NCI-H82 (cell line): ENCODE results near the gene LTA.

Experiments used
- DNase-seq: peaks from one replicate; lab custom pipeline; 2025; lab: John Stamatoyannopoulos, UW

LTA gene

DNA sequence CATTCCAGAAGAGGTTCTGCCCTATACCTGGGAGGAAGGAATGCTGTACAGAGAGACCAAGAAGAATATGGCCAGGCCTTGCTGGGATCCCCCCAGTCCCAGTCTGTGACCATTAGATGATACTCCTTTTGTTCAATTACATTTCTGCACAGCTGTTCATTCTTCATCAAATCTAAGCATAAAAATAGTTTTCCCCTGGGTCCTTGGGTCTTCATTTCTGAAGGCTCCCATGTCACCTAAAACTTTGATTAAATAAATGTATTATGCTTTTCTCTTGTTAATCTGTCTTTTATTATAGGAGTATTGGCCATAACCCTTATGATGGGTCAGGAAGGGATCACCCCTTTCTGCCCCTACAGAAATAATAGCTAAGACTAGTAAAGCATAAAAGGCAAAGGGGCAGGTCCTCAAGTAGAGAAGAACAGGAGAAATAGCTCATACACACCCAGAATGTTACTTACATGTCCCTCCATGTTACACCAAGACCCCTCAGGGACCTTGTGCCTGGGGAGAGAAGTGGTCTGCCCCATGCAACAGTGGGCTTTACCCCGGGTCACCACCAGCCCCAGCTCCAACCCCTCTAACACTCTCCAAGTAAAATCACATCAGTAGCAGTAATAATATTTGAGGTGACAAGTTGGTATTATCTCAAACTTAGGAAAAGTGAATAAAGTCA, 2.1 kb upstream of the LTA start:
- DNase-seq: no peak

DNA sequence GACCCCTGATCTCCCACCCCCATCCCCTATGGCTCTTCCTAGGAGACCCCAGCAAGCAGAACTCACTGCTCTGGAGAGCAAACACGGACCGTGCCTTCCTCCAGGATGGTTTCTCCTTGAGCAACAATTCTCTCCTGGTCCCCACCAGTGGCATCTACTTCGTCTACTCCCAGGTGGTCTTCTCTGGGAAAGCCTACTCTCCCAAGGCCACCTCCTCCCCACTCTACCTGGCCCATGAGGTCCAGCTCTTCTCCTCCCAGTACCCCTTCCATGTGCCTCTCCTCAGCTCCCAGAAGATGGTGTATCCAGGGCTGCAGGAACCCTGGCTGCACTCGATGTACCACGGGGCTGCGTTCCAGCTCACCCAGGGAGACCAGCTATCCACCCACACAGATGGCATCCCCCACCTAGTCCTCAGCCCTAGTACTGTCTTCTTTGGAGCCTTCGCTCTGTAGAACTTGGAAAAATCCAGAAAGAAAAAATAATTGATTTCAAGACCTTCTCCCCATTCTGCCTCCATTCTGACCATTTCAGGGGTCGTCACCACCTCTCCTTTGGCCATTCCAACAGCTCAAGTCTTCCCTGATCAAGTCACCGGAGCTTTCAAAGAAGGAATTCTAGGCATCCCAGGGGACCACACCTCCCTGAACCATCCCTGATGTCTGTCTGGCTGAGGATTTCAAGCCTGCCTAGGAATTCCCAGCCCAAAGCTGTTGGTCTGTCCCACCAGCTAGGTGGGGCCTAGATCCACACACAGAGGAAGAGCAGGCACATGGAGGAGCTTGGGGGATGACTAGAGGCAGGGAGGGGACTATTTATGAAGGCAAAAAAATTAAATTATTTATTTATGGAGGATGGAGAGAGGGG, 1.4 kb downstream of the LTA start:
- DNase-seq: no peak

DNA sequence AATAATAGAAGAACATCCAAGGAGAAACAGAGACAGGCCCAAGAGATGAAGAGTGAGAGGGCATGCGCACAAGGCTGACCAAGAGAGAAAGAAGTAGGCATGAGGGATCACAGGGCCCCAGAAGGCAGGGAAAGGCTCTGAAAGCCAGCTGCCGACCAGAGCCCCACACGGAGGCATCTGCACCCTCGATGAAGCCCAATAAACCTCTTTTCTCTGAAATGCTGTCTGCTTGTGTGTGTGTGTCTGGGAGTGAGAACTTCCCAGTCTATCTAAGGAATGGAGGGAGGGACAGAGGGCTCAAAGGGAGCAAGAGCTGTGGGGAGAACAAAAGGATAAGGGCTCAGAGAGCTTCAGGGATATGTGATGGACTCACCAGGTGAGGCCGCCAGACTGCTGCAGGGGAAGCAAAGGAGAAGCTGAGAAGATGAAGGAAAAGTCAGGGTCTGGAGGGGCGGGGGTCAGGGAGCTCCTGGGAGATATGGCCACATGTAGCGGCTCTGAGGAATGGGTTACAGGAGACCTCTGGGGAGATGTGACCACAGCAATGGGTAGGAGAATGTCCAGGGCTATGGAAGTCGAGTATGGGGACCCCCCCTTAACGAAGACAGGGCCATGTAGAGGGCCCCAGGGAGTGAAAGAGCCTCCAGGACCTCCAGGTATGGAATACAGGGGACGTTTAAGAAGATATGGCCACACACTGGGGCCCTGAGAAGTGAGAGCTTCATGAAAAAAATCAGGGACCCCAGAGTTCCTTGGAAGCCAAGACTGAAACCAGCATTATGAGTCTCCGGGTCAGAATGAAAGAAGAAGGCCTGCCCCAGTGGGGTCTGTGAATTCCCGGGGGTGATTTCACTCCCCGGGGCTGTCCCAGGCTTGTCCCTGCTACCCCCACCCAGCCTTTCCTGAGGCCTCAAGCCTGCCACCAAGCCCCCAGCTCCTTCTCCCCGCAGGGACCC, 2.3 kb downstream of the LTA start:
- DNase-seq: no peak

DNA sequence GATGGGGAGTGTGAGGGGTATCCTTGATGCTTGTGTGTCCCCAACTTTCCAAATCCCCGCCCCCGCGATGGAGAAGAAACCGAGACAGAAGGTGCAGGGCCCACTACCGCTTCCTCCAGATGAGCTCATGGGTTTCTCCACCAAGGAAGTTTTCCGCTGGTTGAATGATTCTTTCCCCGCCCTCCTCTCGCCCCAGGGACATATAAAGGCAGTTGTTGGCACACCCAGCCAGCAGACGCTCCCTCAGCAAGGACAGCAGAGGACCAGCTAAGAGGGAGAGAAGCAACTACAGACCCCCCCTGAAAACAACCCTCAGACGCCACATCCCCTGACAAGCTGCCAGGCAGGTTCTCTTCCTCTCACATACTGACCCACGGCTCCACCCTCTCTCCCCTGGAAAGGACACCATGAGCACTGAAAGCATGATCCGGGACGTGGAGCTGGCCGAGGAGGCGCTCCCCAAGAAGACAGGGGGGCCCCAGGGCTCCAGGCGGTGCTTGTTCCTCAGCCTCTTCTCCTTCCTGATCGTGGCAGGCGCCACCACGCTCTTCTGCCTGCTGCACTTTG, 3.3 kb downstream of the LTA start, which contains the start of gene TNF:
TSS of gene TNF (plus strand) at position 231 of the 567 bp plus-strand sequence. CDS start at position 408, 177 bp downstream.
- DNase-seq: no peak

DNA sequence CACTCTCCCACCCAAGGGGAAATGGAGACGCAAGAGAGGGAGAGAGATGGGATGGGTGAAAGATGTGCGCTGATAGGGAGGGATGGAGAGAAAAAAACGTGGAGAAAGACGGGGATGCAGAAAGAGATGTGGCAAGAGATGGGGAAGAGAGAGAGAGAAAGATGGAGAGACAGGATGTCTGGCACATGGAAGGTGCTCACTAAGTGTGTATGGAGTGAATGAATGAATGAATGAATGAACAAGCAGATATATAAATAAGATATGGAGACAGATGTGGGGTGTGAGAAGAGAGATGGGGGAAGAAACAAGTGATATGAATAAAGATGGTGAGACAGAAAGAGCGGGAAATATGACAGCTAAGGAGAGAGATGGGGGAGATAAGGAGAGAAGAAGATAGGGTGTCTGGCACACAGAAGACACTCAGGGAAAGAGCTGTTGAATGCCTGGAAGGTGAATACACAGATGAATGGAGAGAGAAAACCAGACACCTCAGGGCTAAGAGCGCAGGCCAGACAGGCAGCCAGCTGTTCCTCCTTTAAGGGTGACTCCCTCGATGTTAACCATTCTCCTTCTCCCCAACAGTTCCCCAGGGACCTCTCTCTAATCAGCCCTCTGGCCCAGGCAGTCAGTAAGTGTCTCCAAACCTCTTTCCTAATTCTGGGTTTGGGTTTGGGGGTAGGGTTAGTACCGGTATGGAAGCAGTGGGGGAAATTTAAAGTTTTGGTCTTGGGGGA, 4.0 kb downstream of the LTA start:
- DNase-seq: peak; percentile 47

DNA sequence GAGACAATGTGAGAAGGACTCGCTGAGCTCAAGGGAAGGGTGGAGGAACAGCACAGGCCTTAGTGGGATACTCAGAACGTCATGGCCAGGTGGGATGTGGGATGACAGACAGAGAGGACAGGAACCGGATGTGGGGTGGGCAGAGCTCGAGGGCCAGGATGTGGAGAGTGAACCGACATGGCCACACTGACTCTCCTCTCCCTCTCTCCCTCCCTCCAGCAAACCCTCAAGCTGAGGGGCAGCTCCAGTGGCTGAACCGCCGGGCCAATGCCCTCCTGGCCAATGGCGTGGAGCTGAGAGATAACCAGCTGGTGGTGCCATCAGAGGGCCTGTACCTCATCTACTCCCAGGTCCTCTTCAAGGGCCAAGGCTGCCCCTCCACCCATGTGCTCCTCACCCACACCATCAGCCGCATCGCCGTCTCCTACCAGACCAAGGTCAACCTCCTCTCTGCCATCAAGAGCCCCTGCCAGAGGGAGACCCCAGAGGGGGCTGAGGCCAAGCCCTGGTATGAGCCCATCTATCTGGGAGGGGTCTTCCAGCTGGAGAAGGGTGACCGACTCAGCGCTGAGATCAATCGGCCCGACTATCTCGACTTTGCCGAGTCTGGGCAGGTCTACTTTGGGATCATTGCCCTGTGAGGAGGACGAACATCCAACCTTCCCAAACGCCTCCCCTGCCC, 4.9 kb downstream of the LTA start:
- no peak for DNase-seq

DNA sequence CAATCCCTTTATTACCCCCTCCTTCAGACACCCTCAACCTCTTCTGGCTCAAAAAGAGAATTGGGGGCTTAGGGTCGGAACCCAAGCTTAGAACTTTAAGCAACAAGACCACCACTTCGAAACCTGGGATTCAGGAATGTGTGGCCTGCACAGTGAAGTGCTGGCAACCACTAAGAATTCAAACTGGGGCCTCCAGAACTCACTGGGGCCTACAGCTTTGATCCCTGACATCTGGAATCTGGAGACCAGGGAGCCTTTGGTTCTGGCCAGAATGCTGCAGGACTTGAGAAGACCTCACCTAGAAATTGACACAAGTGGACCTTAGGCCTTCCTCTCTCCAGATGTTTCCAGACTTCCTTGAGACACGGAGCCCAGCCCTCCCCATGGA, 5.5 kb downstream of the LTA start:
- no peak for DNase-seq

DNA sequence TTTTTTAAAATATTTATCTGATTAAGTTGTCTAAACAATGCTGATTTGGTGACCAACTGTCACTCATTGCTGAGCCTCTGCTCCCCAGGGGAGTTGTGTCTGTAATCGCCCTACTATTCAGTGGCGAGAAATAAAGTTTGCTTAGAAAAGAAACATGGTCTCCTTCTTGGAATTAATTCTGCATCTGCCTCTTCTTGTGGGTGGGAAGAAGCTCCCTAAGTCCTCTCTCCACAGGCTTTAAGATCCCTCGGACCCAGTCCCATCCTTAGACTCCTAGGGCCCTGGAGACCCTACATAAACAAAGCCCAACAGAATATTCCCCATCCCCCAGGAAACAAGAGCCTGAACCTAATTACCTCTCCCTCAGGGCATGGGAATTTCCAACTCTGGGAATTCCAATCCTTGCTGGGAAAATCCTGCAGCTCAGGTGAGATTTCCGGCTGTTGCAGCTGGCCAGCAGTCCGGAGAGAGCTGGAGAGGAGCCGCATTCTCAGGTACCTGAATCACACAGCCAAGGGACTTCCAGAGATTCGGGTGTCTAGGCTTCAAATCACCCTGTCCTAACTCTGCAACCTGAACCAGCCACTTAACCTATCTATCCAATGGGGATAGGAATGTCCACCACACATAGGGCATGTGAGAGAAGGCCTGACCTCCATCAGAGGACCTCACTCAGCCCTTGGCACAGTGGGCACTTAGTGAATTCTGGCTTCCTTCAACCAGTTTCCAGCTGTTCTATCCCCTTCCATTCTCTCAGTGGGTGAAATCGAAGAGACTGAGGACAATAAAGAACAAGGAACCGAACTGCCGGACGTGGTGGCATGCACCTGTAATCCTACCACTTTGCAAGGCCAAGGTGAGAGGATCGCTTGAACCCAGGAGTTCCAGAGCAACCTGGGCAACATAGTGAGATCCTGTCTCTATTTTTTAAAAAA, 6.4 kb downstream of the LTA start:
- no peak for DNase-seq

DNA sequence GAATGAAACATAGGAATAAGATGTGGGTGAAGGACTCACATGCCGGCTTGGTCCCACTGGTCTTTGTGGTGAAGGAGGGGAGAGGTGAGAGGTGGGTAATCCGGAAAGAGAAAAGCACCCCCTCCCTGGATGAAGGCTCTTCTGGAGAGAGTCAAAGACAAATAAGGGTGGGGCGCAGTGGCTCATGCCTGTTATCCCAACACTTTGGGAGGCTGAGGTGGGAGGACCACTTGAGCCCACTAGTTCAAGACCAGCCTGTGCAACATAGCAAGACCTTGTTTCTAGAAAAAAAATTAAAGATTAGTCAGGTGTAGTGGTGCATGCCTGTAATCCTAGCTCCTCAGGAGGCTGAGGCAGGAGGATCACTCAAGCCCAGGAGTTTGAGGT, 7.0 kb downstream of the LTA start:
- DNase-seq: no peak

DNA sequence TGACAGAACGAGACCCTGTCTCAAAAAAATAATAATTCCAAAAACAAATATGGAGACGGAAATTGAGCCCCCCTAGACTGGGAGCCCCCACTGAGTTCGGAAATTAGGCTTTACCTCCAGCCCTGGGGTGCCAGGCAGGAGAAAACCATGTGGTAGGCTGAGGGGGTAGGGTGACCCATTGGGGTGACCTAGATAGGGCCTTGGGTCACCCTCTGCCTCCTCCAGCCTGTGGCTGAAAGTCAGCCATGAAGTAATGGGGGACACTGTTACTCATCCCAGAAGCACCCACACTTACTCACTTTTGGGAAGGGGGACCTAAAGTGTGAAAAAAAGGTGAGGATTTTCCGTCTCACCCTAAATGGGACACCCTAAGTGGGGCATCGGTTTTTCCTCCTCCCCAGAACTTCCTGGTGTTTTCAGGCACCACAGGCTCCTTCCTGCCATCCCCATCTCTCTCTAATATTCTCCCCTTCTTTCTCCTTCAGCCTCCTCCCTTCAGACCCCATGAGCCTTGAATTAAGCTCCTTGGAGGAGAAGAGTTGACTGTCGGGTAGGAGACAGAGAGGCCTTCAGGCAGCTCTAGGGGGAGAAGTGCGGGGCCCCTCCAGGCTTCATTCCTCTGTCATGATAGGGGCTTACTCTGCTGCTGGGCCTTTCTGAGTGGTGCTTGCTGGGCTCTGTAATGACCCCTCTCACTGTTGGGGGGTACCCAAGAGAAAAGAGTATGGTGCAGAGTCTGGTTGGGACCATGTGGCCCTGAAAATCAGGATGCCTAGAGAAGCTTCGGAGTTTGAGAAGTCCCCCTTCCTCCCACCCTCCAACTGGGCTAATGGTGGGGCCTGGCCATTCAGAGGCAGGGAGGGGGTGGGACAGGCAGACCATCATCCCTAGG, 7.7 kb downstream of the LTA start:
- DNase-seq: no peak

DNA sequence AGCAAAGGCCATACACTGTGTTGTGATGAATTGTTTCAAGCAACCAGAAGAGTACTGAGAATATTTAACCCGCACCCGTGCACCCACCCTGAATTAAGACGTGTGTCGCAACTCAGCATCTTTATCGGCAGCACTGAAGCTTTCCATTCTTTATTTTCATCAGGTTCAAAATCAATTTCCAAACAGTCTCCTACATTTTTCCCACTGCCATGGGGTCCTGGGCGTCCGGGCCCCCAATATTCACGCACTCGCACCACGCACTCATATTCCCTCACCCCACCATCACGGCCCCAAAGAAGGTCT, 8.3 kb downstream of the LTA start:
- no peak for DNase-seq

DNA sequence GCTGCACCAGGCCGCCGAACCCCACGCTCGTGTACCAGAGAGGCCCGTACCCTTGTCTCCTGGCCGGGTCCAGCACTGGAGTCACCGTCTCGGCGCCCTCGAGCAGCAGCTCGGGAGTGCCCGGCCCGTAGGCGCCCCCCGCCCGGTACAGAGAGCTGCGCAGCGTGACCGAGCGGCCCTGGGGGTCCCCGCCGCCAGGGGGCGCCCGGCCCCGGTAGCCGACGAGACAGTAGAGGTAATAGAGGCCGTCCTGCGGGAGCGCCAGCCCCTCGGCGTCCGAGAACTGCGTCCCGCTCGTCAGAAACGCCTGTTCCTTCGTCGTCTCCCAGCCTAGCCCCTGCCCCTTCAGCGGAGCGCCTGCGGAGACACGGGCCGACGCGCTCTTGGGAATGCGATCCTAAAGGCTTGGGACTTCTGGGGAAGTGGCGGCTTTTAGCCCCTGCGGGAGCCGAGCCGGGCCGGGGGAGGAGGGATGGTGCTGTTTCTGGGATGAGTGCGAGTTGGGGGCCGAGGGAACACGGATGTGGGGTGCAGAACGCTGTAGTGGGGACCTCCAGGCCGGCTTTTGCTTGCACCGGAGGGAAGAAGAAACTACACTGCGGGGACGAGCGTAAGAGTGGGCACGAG, 8.8 kb downstream of the LTA start:
- DNase-seq: peak; percentile 91

DNA sequence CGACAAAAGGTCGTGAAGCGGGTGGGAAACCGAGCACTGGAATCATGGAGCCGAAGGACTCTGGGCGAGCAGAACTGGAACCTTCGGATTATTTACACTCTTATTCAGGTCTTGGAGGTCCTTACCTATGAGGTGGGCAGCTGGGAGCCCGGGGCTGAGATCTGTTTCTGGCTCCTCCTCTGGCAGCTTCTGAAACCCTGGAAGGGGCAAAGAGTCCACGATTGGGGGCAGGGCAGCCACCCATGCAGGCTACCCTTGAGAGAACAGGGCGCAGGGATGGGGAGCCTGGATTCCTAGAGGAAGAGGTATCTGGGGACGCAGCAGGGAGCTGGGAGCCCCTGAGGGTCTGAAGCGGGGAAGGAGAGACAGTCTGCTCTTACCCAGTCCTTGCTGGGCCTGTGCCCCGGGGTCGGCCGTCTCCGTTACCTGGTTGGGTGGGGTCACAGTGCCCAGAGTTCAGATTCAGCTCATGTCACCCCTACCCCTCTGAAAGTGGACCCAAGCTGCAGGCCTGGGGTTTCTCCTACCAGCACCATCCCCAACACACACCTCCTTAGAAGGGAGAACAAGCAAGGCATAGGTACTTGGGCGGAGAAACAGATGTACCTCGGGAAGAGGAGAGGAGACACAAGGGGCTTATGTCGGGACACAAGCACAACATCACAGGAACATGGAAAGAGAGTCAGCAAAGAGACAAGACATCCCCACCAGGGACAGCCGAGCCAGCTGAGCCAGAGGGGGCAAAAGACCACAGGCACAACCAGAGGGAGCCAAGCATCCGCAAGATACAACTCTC, 9.5 kb downstream of the LTA start:
- peak; percentile 25 for DNase-seq

DNA sequence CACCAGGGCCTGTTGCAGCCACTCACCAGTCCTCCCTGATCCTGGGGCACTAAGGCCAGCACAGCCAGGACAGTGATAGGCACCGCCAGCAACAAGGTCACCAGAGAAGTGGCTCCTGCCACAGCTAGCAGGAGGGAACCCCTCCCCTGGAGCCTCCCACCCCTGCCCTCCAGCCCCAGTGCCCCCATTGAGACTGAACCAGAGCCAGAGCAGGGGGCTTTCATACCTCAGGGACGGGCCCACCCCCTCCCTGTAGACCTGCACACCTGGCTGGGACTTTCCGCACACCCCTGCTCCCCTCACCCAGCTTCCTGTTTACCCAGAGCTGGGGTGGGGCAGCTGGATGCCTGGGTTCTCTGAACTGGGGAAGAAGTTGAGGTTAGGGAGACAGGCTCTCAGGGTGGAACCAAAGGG, 10.1 kb downstream of the LTA start, which contains the start of gene LTB:
TSS of gene LTB (minus strand) at position 195 of the 414 bp plus-strand sequence. CDS start at position 188, 7 bp downstream.
- DNase-seq: no peak

DNA sequence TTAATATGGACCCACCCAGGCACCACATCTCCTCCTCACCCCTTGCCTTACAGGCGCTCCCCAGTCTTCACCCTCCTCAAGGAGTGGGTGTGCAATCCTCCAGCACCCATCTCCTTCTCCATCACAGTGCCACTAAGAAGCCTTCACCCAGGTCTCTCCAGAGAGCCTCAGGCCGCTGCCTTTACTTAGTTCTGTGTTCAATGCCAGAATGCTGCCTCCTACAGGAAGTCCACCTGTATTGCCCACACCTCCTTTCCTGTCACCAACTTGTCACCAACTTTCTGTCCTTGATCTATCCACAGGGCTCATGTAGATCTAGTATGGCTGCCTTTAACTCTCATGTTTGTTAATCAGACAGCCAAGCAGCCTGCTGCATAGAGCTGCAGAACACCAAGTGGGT, 13.4 kb downstream of the LTA start:
- DNase-seq: peak; percentile 46

DNA sequence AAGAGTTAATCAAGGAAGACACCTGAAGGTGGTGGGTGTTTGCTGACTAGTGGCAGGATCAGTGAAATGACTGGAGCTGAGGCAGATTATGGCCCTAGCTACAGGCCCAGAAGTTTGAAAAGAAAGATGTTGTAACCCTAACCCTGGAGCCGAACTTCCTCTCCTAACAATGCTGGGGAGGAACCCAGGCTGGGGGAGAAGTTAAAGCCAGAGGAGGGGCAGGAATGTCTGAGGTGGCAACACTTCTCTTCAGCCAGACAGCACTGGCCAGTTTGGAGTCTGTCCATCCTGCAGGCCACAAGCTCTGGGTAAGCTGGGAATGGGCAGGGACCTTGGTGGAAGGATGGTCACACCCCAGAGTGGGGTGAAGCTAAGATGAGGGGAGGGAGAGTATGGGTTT, 13.9 kb downstream of the LTA start, which contains the start of gene LST1:
TSS of gene LST1 (plus strand) at position 270 of the 400 bp plus-strand sequence. CDS start 1,023 bp downstream, outside the sequence.
- no peak for DNase-seq
